RWPE2 (cell line): ENCODE data around the gene B9D1.

ENCODE experiments used
- ATAC-seq: fragments of 200-7000 bp; cut with Tn5 transposase; 3 replicates; pipeline ENCODE4 v1.9.1; 2021; ENCODE audit warnings: low read depth
- DNase-seq: peaks from one replicate; pipeline ENCODE4 v3.0.0-alpha.2; 2020; ENCODE audit warnings: low spot score
- H3K27ac ChIP-seq: fragments of 450-650 bp; 2 replicates; pipeline ENCODE4 v1.5.1; 2017; ENCODE audit warnings: mild to moderate bottlenecking; ENCODE audit not compliant: poor library complexity, severe bottlenecking
- H3K27me3 ChIP-seq: fragments of 250-450 bp; sonication (Bioruptor Pico); 2 replicates; pipeline ENCODE4 v1.5.1; 2021; ENCODE audit warnings: mild to moderate bottlenecking, moderate library complexity; ENCODE audit not compliant: insufficient read depth, poor library complexity, severe bottlenecking
- H3K36me3 ChIP-seq: fragments of 250-450 bp; sonication (Bioruptor Pico); 2 replicates; pipeline ENCODE4 v1.5.1; 2020; ENCODE audit warnings: low read depth, mild to moderate bottlenecking, moderate library complexity
- H3K4me1 ChIP-seq: fragments of 250-450 bp; sonication (Bioruptor Pico); 2 replicates; pipeline ENCODE4 v1.5.1; 2021; ENCODE audit warnings: mild to moderate bottlenecking, moderate library complexity; ENCODE audit not compliant: insufficient read depth, poor library complexity, severe bottlenecking
- H3K4me3 ChIP-seq: fragments of 250-450 bp; sonication (Bioruptor Pico); 2 replicates; pipeline ENCODE4 v1.5.1; 2021; ENCODE audit warnings: mild to moderate bottlenecking, moderate library complexity; ENCODE audit not compliant: severe bottlenecking
- H3K9me3 ChIP-seq: fragments of 250-450 bp; sonication (Bioruptor Pico); 2 replicates; pipeline ENCODE4 v1.5.1; 2021; ENCODE audit warnings: mild to moderate bottlenecking, moderate library complexity; ENCODE audit not compliant: severe bottlenecking
- TF ChIP-seq, protein P1 (sequence below): fragments of 450-650 bp; IDR thresholded peaks from one replicate; pipeline ENCODE4 v1.5.1; 2017; ENCODE audit warnings: mild to moderate bottlenecking, moderate library complexity; ENCODE audit not compliant: poor library complexity, severe bottlenecking

Gene B9D1

DNA sequence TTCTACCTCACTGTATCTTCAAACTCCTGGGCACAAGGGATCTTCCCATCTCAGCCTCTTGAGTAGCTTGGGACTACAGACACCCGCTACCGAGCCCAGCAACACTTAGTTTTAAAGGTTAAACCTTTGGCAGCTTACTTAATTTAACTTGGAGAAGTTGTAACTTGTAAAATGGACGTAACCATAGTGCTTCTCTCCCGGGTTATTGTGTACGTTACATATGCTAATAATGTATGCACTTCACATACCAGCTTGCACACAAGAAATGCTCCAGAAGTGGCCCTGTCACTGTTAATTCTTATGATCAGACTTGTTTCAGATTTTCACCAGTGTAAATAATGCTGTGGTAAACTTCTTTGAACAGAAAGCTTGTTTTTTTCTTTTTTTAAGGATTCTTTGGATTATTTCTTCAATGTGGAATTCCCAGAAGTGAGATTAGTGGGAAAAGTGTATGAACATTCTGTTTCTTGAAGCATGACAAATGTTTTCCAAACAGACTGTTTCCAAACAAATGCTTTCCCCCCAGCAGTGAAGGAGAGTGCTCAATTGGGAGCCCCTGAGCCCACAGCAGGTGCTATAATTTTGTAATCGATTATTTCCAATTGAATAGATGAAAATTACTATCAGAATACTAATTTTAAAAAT is 63.8 kb downstream of the B9D1 start:
- no peaks in the 10 kb centered on the region; the same call in none of the 2 replicates for H3K36me3 ChIP-seq
- H3K4me3 ChIP-seq: no peak overlapping the region
- no peaks in the 10 kb centered on the region for H3K4me1 ChIP-seq
- H3K27me3 ChIP-seq: no peaks in the 10 kb centered on the region
- no peaks in the 10 kb centered on the region for H3K9me3 ChIP-seq
- ATAC-seq (no peak), DNase-seq (no peak)
- TF ChIP-seq, protein P1, sequence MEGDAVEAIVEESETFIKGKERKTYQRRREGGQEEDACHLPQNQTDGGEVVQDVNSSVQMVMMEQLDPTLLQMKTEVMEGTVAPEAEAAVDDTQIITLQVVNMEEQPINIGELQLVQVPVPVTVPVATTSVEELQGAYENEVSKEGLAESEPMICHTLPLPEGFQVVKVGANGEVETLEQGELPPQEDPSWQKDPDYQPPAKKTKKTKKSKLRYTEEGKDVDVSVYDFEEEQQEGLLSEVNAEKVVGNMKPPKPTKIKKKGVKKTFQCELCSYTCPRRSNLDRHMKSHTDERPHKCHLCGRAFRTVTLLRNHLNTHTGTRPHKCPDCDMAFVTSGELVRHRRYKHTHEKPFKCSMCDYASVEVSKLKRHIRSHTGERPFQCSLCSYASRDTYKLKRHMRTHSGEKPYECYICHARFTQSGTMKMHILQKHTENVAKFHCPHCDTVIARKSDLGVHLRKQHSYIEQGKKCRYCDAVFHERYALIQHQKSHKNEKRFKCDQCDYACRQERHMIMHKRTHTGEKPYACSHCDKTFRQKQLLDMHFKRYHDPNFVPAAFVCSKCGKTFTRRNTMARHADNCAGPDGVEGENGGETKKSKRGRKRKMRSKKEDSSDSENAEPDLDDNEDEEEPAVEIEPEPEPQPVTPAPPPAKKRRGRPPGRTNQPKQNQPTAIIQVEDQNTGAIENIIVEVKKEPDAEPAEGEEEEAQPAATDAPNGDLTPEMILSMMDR: no peak
- no peak overlapping the region for H3K27ac ChIP-seq

DNA sequence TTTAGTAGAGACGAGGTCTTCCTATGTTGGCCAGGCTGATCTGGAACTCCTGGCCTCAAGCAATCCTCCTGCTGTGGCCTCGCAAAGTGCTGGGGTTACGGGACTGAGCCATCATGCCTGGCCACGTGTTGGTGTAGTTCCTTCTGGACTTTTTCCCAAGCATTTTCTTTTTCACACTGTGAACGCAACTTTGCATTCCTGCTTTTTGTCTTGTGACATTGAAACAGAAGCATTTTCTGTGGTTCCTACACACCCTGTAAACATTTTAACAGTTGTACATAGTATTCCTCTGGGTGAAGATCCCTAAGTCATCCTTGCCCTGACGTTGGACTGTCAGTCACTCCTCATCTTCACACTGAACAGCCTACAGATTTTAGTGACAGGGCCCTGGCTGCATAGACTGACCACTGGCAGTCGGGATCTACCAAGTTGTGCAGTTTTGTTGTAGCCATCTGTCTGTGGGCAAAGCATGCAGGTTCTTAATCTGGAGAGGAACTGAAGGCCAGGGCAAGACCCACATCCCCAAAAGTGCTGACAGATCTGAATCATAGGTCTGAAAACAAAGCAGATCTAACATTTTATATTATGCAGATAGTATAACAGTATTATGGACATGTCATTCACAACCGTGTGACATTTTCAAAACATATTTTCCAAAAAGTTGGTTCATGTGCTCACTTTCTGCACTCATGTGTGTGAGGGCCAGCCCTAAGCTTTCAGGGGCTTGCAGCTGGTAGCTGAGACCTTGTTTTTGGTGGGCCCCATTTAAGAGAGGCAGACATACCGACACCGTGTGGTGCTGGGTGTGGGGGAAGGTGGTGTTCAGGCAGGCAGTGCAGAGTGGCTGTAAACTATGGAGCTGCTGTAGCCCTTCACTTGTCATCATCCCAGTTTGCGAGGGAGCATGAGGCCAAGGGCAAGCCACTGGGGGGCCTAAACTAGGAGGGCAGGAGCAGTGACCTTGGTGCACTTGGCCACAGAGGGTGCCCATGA is 65.4 kb downstream of the B9D1 start:
- ATAC-seq: no peak
- no peak for DNase-seq
- TF ChIP-seq, protein P1: no peak
- no peaks in the 10 kb centered on the region for H3K4me1 ChIP-seq
- H3K36me3 ChIP-seq: no peaks in the 10 kb centered on the region; the same call in none of the 2 replicates
- no peaks in the 10 kb centered on the region for H3K9me3 ChIP-seq
- no peak overlapping the region for H3K27ac ChIP-seq
- no peak overlapping the region for H3K4me3 ChIP-seq
- no peaks in the 10 kb centered on the region for H3K27me3 ChIP-seq

DNA sequence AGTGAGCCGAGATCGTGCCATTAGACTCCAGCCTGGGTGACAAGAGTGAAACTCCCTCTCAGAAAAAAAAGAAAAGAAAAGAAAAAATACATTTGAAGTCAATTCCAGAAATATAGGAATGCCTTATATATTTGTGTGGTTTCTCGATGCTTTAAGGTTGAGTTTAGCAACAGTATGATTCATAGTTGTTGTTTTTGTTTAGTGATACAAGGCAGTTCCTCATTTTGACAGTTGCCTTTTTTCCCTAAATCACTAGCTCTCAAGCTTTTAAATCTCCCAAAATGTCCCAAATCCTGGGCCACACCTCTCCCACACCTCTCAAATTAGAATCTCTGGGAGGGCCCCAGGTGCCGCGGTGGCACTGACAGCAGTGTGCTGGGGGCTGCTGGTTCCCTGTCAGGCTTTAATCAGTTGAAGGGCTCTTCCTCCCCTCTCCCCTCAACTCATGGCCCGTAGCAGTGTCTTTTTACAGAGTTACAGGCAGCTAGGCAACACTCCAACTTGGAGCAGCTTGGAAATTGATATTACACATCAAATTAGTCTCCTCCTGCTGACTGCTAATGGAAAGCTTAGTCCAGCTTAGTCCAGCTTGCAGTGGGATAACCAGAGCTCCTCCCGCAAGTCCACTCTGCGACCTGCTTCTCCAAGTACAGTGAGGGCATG is 66.9 kb downstream of the B9D1 start:
- H3K27me3 ChIP-seq: no peaks in the 10 kb centered on the region
- ATAC-seq (no peak), DNase-seq (no peak)
- no peaks in the 10 kb centered on the region; the same call in none of the 2 replicates for H3K36me3 ChIP-seq
- H3K27ac ChIP-seq: no peak overlapping the region
- H3K4me1 ChIP-seq: no peaks in the 10 kb centered on the region
- TF ChIP-seq, protein P1: no peak
- no peaks in the 10 kb centered on the region for H3K9me3 ChIP-seq
- no peak overlapping the region for H3K4me3 ChIP-seq

DNA sequence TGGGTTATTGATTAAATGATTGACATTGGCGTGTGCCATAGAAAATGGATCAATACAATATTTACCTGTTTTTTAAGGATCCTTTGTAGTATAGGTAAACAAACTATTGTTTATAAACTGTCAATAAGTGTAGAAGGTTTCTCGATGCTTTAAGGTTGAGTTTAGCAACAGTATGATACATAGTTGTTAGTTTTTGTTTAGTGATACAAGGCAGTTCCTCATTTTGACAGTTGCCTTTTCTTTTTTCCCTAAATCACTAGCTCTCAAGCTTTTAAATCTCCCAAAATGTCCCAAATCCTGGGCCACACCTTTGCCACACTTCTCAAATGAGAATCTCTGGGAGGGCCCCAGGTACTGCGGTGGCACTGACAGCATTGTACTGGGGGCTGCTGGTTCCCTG is 68.1 kb downstream of the B9D1 start:
- Histone ChIP-seq H3K36me3 (no peaks in the 10 kb centered on the region; the same call in none of the 2 replicates), H3K27ac (no peak overlapping the region), H3K4me1 (no peaks in the 10 kb centered on the region), H3K9me3 (no peaks in the 10 kb centered on the region), H3K27me3 (no peaks in the 10 kb centered on the region), H3K4me3 (no peak overlapping the region)
- ATAC-seq: no peak
- no peak for DNase-seq
- TF ChIP-seq, protein P1: no peak
